Activated CD4-positive, alpha-beta T cell treated with anti-CD3 and anti-CD28 coated beads, Interleukin-2, amount 10 ng/mL, durations not matched to agents 7 days and 5 days (primary cell): ENCODE measurements around the gene CXCR5. TPM values are rescaled to one million over a fixed set of nuclear protein-coding genes. Genes with fewer than 3 reads are reported as not detected.
A peak's percentile ranks its signal among the peaks of the same experiment; 100 is the strongest.
"Not testable (repeated sequence)": the region's sequence is repeated elsewhere in the genome, so short reads cannot be mapped to it uniquely, and the experiment has no call there.

Experiments used
- CTCF ChIA-PET: fragments of 350-600 bp; sonication (Branson Sonifier 250); formaldehyde crosslinking; loops from one replicate; lab custom pipeline; 2021; ENCODE audit warnings: antibody characterized with exemption; lab: Charles Lee
- POLR2A ChIA-PET: fragments of 350-600 bp; sonication (Branson Sonifier 250); formaldehyde crosslinking; loops from one replicate; lab custom pipeline; 2021; ENCODE audit warnings: antibody characterized with exemption; lab: Charles Lee
- DNase-seq: peaks from one replicate; pipeline ENCODE4 v3.0.0-alpha.2; 2020
- H3K27ac Mint-ChIP-seq: one replicate; pipeline ENCODE4 v1.8.0; 2021; ENCODE audit warnings: mild to moderate bottlenecking, moderate library complexity, mixed read lengths
- H3K27me3 Mint-ChIP-seq: one replicate; pipeline ENCODE4 v1.8.0; 2021; ENCODE audit warnings: mixed read lengths
- H3K36me3 Mint-ChIP-seq: one replicate; pipeline ENCODE4 v1.8.0; 2021; ENCODE audit warnings: low read depth, mixed read lengths
- H3K4me1 Mint-ChIP-seq: one replicate; pipeline ENCODE4 v1.8.0; 2021; ENCODE audit warnings: mixed read lengths
- H3K4me3 Mint-ChIP-seq: one replicate; pipeline ENCODE4 v1.8.0; 2021; ENCODE audit warnings: mild to moderate bottlenecking, moderate library complexity, mixed read lengths
- H3K9me3 Mint-ChIP-seq: one replicate; pipeline ENCODE4 v1.8.0; 2021; ENCODE audit warnings: mixed read lengths
- total RNA-seq, 2 experiments: library from RNA; stranded (reverse); gene quantifications; one replicate each; pipeline ENCODE4 v1.2.3, GENCODE V29; 2021

CXCR5 gene, protein sequence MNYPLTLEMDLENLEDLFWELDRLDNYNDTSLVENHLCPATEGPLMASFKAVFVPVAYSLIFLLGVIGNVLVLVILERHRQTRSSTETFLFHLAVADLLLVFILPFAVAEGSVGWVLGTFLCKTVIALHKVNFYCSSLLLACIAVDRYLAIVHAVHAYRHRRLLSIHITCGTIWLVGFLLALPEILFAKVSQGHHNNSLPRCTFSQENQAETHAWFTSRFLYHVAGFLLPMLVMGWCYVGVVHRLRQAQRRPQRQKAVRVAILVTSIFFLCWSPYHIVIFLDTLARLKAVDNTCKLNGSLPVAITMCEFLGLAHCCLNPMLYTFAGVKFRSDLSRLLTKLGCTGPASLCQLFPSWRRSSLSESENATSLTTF
- under 1 TPM; 0.50 to 0.52 TPM for total RNA-seq

DNA sequence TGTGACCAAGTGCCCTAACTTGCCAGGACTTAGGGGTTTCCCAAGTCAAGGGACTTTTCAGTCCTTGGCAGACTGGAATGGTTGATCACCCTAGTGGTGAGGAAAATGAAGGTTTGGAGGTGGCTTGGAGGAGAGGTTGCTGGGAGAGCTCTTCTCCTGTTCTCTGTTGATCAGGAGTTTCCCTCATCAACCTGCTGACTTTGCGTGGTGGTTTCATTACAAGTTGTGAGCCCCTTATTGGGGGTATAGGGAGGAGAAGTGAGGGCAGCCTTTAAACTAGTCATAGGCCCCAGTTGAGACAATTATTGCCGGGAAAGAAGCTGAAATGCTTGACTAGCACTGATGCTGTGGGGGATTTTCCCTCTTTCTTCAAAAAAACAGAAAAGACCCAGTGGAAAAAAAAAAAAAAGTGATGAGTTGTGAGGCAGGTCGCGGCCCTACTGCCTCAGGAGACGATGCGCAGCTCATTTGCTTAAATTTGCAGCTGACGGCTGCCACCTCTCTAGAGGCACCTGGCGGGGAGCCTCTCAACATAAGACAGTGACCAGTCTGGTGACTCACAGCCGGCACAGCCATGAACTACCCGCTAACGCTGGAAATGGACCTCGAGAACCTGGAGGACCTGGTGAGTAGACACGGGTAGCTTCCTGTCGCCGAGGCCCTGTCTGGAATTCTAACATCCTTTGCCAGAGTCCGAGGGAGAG lies at the start of gene CXCR5:
CXCR5 (plus strand) TSS at position 525 of the 704 bp plus-strand sequence; CDS start at position 575, 50 bp downstream.
- no peaks in the 10 kb centered on the region for H3K27me3 Mint-ChIP-seq
- peaks cover 56% of the 10 kb centered on the region for H3K4me1 Mint-ChIP-seq
- H3K9me3 Mint-ChIP-seq = no peaks in the 10 kb centered on the region
- H3K27ac Mint-ChIP-seq = peak within 1 kb of the TSS; percentile 52
- peak within 1 kb of the TSS; percentile 14 for H3K4me3 Mint-ChIP-seq
- H3K36me3 Mint-ChIP-seq = no peaks in the 10 kb centered on the region
- no peak for DNase-seq
- POLR2A ChIA-PET = interaction anchor here (0.5 to 1.5 kb wide), 4 partner anchors 13 to 838 kb away, joined by 4 to 5 read pairs (median 5); no protein-coding TSS in a partner anchor
- CTCF ChIA-PET = interaction anchor here (0.7 to 6.5 kb wide), 14 partner anchors 8 to 439 kb away, joined by 3 to 30 read pairs (median 4); partner anchors contain the start of gene BCL9L

DNA sequence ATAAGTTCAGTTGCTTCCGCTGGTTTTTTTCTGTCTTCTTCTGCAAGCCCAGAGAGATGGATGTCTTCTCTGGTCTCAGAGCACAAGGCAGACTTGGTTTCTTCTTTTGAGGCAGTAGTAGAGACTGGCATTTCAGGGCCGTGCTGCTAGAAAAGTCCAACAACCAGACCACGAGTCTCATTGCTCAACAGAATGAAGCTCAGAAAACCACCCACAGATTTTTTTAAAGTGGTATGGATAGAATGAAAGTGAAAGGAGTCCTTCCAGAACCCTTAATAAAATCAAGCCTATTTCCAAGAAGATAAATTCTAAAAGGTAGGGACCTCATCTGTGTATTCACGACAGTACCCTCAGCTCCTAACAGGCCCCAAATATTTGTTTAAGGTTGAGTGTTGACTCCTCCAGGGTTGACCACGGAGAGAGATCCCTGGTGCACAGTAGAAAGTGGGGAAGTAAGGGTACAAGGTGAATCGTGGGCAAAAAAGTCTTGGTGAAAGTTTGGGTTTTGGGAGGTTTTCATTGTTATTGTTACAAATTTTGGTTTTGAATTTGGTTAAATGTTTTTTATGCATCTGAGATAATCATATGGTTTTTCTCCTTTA lies 49.2 kb upstream of the CXCR5 start:
- CTCF ChIA-PET = interaction anchor here (1.4 kb wide), 1 partner anchor 26 kb away, joined by 3 read pairs; no protein-coding TSS in a partner anchor
- no peak for DNase-seq
- Mint-ChIP-seq H3K4me3 (no peak overlapping the region), H3K36me3 (peaks cover 2% of the 10 kb centered on the region), H3K4me1 (peaks cover 22% of the 10 kb centered on the region), H3K27ac (peak overlapping the region; percentile 66), H3K27me3 (no peaks in the 10 kb centered on the region), H3K9me3 (no peaks in the 10 kb centered on the region)
- POLR2A ChIA-PET = no interaction called here

DNA sequence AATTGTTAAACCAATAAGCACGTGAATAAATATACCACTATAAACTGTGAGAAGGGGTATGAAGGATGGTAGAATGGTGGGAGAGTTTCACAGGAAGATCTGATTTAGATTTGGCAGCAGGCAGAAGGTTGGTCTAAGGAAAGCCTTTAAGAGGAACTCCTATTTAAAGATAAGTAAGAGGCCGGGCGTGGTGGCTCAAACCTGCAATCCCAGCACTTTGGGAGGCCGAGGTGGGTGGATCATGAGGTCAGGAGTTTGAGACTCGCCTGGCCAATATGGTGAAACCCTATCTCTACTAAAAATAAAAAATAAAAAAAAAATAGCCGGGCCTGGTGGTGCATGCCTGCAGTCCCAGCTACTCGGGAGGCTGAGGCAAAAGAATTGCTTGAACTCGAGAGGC lies 45.8 kb upstream of the CXCR5 start:
- H3K9me3 Mint-ChIP-seq = no peaks in the 10 kb centered on the region
- DNase-seq = no peak
- peaks cover 2% of the 10 kb centered on the region for H3K36me3 Mint-ChIP-seq
- H3K4me3 Mint-ChIP-seq = no peak overlapping the region
- H3K27me3 Mint-ChIP-seq = no peaks in the 10 kb centered on the region
- H3K4me1 Mint-ChIP-seq = peaks cover 40% of the 10 kb centered on the region
- no peak overlapping the region for H3K27ac Mint-ChIP-seq
- POLR2A ChIA-PET = no interaction called here
- CTCF ChIA-PET = no interaction called here

DNA sequence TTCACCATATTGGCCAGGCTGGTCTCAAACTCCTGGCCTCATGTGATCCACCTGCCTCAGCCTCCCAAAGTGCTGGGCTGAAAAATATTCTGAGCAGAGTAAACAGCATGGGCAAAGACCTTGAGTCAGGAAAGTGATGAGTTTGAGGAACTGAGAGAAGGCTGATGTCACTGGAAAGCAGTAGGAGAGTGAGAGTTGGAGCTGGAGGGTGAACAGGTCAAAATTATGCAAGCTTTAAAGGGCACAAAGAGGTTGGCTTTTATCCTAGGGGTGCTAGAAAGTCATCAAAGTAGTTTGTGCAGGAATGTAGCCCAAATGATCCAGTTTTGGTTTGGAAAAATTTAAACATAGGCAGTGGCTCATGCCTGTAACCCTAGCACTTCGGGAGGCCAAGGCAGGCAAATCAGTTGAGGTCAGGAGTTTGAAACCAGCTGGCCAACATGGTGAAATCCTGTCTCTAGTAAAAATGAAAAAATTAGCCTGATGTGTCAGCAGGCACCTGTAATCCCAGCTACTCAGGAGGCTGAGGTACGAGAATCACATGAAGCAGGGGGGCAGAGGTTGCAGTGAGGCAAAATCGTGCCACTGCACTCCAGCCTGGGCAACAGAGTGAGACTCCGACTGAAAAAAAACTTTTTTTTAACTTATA lies 44.7 kb upstream of the CXCR5 start:
- Mint-ChIP-seq H3K36me3 (peaks cover 2% of the 10 kb centered on the region), H3K27ac (peak overlapping the region; percentile 1), H3K4me1 (peaks cover 37% of the 10 kb centered on the region), H3K4me3 (no peak overlapping the region), H3K9me3 (no peaks in the 10 kb centered on the region), H3K27me3 (no peaks in the 10 kb centered on the region)
- ChIA-PET POLR2A (no interaction called here), CTCF (interaction anchor here (0.6 to 2.9 kb wide), 3 partner anchors 13 to 148 kb away, joined by 3 to 10 read pairs (median 3); partner anchors contain the start of gene DDX6)
- no peak for DNase-seq

DNA sequence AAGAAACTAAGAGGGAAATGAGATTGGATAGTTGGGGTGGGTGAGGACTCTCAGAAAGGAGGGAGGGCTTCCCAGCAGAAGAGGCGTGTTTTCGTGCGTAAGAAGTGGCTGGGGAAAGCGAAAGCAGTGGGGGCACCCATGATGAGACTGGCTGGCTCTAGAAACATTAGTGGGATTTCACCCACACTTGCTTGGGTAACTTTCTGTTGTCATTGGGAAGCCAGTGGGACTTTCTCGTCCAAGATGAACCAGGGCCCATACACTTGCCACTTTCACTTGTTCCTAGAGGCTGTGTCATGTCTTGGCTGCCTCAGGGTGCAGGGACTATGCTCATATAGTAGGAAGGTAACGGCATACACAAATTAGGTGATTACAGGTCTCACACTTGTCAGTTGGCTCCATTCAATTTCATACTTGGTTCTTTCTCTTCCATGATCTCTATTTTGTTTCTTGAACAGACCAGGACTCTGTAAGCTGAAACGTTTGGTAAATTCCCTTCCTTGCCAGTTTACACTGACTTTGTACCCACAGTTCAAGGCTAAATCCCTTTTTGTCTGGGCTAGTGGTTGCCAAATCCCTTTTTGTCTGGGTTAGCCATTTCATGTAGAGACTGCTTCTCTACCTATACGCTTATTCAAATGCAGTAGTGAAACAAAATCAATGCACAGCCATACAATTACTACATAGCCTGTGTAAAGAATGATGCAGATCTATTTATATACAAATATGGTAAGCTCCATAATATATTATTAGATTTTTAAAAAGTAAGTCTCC lies 42.0 kb upstream of the CXCR5 start:
- H3K27ac Mint-ChIP-seq = peak overlapping the region; percentile 57
- peak; percentile 27 for DNase-seq
- no peaks in the 10 kb centered on the region for H3K9me3 Mint-ChIP-seq
- ChIA-PET POLR2A (no interaction called here), CTCF (interaction anchor here (1.5 kb wide), 1 partner anchor 15 kb away, joined by 3 read pairs; no protein-coding TSS in a partner anchor)
- H3K27me3 Mint-ChIP-seq = no peaks in the 10 kb centered on the region
- no peaks in the 10 kb centered on the region for H3K36me3 Mint-ChIP-seq
- H3K4me1 Mint-ChIP-seq = peaks cover 37% of the 10 kb centered on the region
- H3K4me3 Mint-ChIP-seq = peak overlapping the region; percentile 13

- no peak for DNase-seq
- Mint-ChIP-seq H3K27me3 (no peaks in the 10 kb centered on the region), H3K9me3 (no peaks in the 10 kb centered on the region), H3K4me1 (peaks cover 37% of the 10 kb centered on the region), H3K4me3 (no peak overlapping the region), H3K27ac (no peak overlapping the region), H3K36me3 (no peaks in the 10 kb centered on the region)
- CTCF ChIA-PET = interaction anchor here (1.5 kb wide), 1 partner anchor 16 kb away, joined by 3 read pairs; no protein-coding TSS in a partner anchor
- POLR2A ChIA-PET = no interaction called here
Measured at GRCh38 chr11:118842369-118842768, 41.3 kb upstream of the CXCR5 start.

DNA sequence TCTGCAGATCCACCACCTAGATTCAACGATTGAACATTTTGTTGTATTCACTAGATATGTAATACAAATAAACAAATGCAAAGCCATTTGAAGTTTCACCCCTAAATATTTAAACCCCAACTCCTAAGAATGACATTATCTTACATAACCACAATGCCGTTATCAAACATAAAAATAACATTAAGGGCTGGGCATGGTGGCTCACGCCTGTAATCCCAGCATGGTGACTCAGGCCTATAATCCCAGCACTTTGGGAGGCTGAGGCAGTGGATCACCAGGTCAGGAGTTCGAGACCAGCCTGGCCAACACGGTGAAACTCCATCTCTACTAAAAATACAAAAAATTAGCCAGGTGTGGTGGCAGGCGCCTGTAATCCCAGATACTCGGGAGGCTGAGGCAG lies 40.8 kb upstream of the CXCR5 start:
- H3K27ac Mint-ChIP-seq, H3K36me3 Mint-ChIP-seq, H3K9me3 Mint-ChIP-seq, H3K27me3 Mint-ChIP-seq, DNase-seq, POLR2A ChIA-PET, H3K4me3 Mint-ChIP-seq: not testable (repeated sequence)
- CTCF ChIA-PET = interaction anchor here (1.2 to 1.5 kb wide), 2 partner anchors 16 to 30 kb away, joined by 3 read pairs; no protein-coding TSS in a partner anchor
- H3K4me1 Mint-ChIP-seq = peaks cover 37% of the 10 kb centered on the region

GRCh38 chr11:118843565-118843964 lies 40.1 kb upstream of the CXCR5 start:
- DNase-seq = no peak
- Mint-ChIP-seq H3K36me3 (no peaks in the 10 kb centered on the region), H3K4me1 (peaks cover 37% of the 10 kb centered on the region), H3K4me3 (no peak overlapping the region), H3K9me3 (no peaks in the 10 kb centered on the region), H3K27me3 (no peaks in the 10 kb centered on the region), H3K27ac (no peak overlapping the region)
- POLR2A ChIA-PET = interaction anchor here (0.5 kb wide), 1 partner anchor 12 kb away, joined by 4 read pairs; no protein-coding TSS in a partner anchor
- CTCF ChIA-PET = interaction anchor here (1.1 to 1.3 kb wide), 4 partner anchors 9 to 90 kb away, joined by 3 to 4 read pairs (median 4); partner anchors contain the start of gene DDX6

DNA sequence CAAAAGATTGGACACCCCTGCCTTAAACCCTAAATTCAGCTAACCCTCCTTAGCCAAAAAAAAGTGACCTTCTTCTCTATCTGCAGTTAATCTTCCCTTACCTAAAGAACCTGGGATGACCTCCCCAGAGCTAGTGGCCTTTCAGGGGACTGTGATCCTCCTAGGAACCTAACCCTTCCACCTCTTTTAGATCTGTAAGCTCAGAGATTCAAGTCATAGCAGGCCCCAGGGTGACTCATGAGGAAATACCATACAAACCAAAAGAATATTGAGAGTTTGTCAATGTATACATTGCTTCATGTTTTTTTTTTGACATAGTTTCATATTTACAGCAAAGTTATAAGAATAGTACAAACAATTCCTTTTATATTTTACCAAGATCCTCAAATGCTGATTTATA lies 38.3 kb upstream of the CXCR5 start:
- no peaks in the 10 kb centered on the region for H3K27me3 Mint-ChIP-seq
- H3K4me1 Mint-ChIP-seq = peaks cover 37% of the 10 kb centered on the region
- POLR2A ChIA-PET = no interaction called here
- CTCF ChIA-PET = interaction anchor here (0.7 to 1.1 kb wide), 4 partner anchors 25 to 200 kb away, joined by 3 to 4 read pairs (median 4); no protein-coding TSS in a partner anchor
- H3K9me3 Mint-ChIP-seq = no peaks in the 10 kb centered on the region
- no peaks in the 10 kb centered on the region for H3K36me3 Mint-ChIP-seq
- no peak for DNase-seq
- no peak overlapping the region for H3K27ac Mint-ChIP-seq
- no peak overlapping the region for H3K4me3 Mint-ChIP-seq

DNA sequence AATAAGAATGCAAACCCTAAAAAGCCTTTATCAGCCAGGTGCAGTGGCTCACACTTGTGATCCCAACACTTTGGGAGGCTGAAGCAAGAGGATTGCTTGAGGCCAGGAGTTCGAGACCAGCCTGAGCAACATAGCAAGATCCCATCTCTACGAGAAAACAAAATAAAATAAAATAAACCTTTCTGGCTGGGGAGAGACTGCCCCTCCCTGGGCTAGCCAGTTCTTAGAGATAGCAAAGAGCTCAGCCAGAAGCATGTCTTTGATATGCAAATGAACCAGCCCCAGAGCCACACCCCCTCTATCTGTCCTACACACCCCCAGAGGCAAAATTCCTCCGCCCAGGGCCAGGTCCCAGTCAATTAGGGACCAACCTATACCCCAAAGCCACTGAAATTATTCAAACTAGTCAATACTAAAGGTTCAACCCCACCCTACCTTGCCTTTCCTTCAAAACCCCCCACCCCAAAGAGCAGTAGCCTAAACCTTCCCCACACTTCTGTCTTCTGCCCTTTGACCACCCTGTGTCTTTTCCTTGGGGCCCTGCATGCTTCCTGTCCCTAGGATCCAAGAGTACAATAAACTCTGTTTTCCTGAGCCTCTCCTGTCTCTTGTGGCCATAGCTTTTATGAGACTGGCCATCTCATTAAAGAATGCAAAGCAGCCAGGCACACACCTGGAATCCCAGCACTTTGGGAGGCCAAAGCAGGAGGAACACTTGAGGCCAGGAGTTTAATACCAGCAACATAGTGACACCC lies 37.3 kb upstream of the CXCR5 start:
- peaks cover 29% of the 10 kb centered on the region for H3K4me1 Mint-ChIP-seq
- H3K4me3 Mint-ChIP-seq = no peak overlapping the region
- no peaks in the 10 kb centered on the region for H3K36me3 Mint-ChIP-seq
- no peaks in the 10 kb centered on the region for H3K27me3 Mint-ChIP-seq
- DNase-seq = no peak
- ChIA-PET POLR2A (no interaction called here), CTCF (no interaction called here)
- no peaks in the 10 kb centered on the region for H3K9me3 Mint-ChIP-seq
- no peak overlapping the region for H3K27ac Mint-ChIP-seq

DNA sequence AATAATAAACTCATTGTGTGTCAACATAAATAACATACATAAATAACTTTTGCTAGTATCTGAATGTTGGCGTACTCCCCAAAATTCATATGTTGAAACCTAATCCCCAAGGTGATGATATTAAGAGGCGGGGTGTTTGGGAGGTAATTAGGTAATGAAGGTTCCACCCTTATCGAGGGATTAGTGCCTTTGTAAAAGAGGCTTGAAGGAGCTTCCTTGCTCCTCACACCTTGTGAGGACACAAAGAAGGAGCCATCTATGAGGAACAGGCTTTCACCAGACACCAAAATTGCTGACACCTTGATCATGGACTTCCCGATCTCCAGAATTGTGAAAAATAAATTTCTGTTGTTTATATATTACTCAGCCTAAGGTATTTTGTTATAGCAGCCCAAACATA lies 33.9 kb upstream of the CXCR5 start:
- no peaks in the 10 kb centered on the region for H3K36me3 Mint-ChIP-seq

More for the DNA sequence above, 33.9 kb upstream of the CXCR5 start:
- Mint-ChIP-seq H3K27ac (no peak overlapping the region), H3K4me3 (no peak overlapping the region), H3K4me1 (peaks cover 14% of the 10 kb centered on the region), H3K27me3 (no peaks in the 10 kb centered on the region), H3K9me3 (no peaks in the 10 kb centered on the region)
- CTCF ChIA-PET = interaction anchor here (0.7 to 1.4 kb wide), 3 partner anchors 30 to 293 kb away, joined by 3 to 4 read pairs (median 3); no protein-coding TSS in a partner anchor
- POLR2A ChIA-PET = interaction anchor here (0.7 kb wide), 1 partner anchor 27 kb away, joined by 3 read pairs; no protein-coding TSS in a partner anchor
- no peak for DNase-seq
